Activated CD4-positive, alpha-beta memory T cell treated with anti-CD3 and anti-CD28 coated beads, Interleukin-2, amount 10 ng/mL, durations not matched to agents 7 days and 5 days (primary cell): ENCODE data around the gene SH3BP4. TPM values are rescaled to one million over a fixed set of nuclear protein-coding genes. Genes with fewer than 3 reads are reported as not detected.

Experiments
- CTCF ChIA-PET: fragments of 350-600 bp; sonication (Branson Sonifier 250); formaldehyde crosslinking; loops from one replicate; lab custom pipeline; 2021; ENCODE audit warnings: antibody characterized with exemption, inconsistent platforms; lab: Charles Lee
- POLR2A ChIA-PET: fragments of 350-600 bp; sonication (Branson Sonifier 250); formaldehyde crosslinking; loops from one replicate; lab custom pipeline; 2021; ENCODE audit warnings: antibody characterized with exemption; lab: Charles Lee
- DNase-seq: peaks from one replicate; pipeline ENCODE4 v3.0.0-alpha.2; 2020
- H3K27ac Mint-ChIP-seq: one replicate; pipeline ENCODE4 v1.8.0; 2021; ENCODE audit warnings: mild to moderate bottlenecking, mixed read lengths
- H3K27me3 Mint-ChIP-seq: one replicate; pipeline ENCODE4 v1.8.0; 2021; ENCODE audit warnings: mixed read lengths
- H3K36me3 Mint-ChIP-seq: one replicate; pipeline ENCODE4 v1.8.0; 2021; ENCODE audit warnings: low read depth, mixed read lengths
- H3K4me1 Mint-ChIP-seq: one replicate; pipeline ENCODE4 v1.8.0; 2021; ENCODE audit warnings: mixed read lengths
- H3K4me3 Mint-ChIP-seq: one replicate; pipeline ENCODE4 v1.8.0; 2021; ENCODE audit warnings: mild to moderate bottlenecking, mixed read lengths
- H3K9me3 Mint-ChIP-seq: one replicate; pipeline ENCODE4 v1.8.0; 2021; ENCODE audit warnings: mixed read lengths
- total RNA-seq, 2 experiments: library from RNA; stranded (reverse); gene quantifications; one replicate each; pipeline ENCODE4 v1.2.3, GENCODE V29; 2021

SH3BP4 gene
- total RNA-seq = under 1 TPM in 1 of 2 experiments, not detected in 1; 0.08 TPM

- H3K4me3 Mint-ChIP-seq = peak within 1 kb of the TSS; percentile 57
- peaks cover 8% of the 10 kb centered on the region for H3K4me1 Mint-ChIP-seq
- H3K27ac Mint-ChIP-seq = no peak within 1 kb of the TSS
- no peaks in the 10 kb centered on the region for H3K36me3 Mint-ChIP-seq
- no peaks in the 10 kb centered on the region for H3K9me3 Mint-ChIP-seq
- DNase-seq = peak; percentile 32
- H3K27me3 Mint-ChIP-seq = peaks cover 66% of the 10 kb centered on the region
- ChIA-PET POLR2A (no interaction called here), CTCF (no interaction called here)
Observed at GRCh38 chr2:234951664-234952269, at the start of gene SH3BP4. TSS of gene SH3BP4 (plus strand) at chr2:234952017. CDS start at chr2:235035003, 82,986 bp downstream.

GRCh38 chr2:234904785-234905184 is 47.0 kb upstream of the SH3BP4 start:
- H3K27me3 Mint-ChIP-seq = peaks cover 1% of the 10 kb centered on the region
- POLR2A ChIA-PET = no interaction called here

GRCh38 chr2:234905547-234906265 is 46.1 kb upstream of the SH3BP4 start:
- DNase-seq = no peak
- Mint-ChIP-seq H3K4me3 (no peak overlapping the region), H3K4me1 (no peaks in the 10 kb centered on the region), H3K36me3 (no peaks in the 10 kb centered on the region), H3K27ac (no peak overlapping the region), H3K27me3 (peaks cover 1% of the 10 kb centered on the region), H3K9me3 (no peaks in the 10 kb centered on the region)
- CTCF ChIA-PET = no interaction called here
- POLR2A ChIA-PET = no interaction called here

More at GRCh38 chr2:234904785-234905184, 47.0 kb upstream of the SH3BP4 start:
- DNase-seq = no peak
- H3K27ac Mint-ChIP-seq = no peak overlapping the region
- H3K4me3 Mint-ChIP-seq = no peak overlapping the region
- H3K9me3 Mint-ChIP-seq = no peaks in the 10 kb centered on the region
- no peaks in the 10 kb centered on the region for H3K4me1 Mint-ChIP-seq
- CTCF ChIA-PET = no interaction called here
- no peaks in the 10 kb centered on the region for H3K36me3 Mint-ChIP-seq

- H3K4me1 Mint-ChIP-seq = no peaks in the 10 kb centered on the region
- ChIA-PET POLR2A (no interaction called here), CTCF (no interaction called here)
- H3K27me3 Mint-ChIP-seq = peaks cover 3% of the 10 kb centered on the region
- H3K27ac Mint-ChIP-seq = no peak overlapping the region
- no peaks in the 10 kb centered on the region for H3K9me3 Mint-ChIP-seq
- no peak overlapping the region for H3K4me3 Mint-ChIP-seq
- H3K36me3 Mint-ChIP-seq = no peaks in the 10 kb centered on the region
- no peak for DNase-seq
Observed at GRCh38 chr2:234910186-234910679, 41.6 kb upstream of the SH3BP4 start.

- H3K27me3 Mint-ChIP-seq = peaks cover 3% of the 10 kb centered on the region
- no peak overlapping the region for H3K27ac Mint-ChIP-seq
- no peak overlapping the region for H3K4me3 Mint-ChIP-seq
- DNase-seq = no peak
- no peaks in the 10 kb centered on the region for H3K4me1 Mint-ChIP-seq
- H3K9me3 Mint-ChIP-seq = no peaks in the 10 kb centered on the region
- ChIA-PET CTCF (no interaction called here), POLR2A (no interaction called here)
- H3K36me3 Mint-ChIP-seq = no peaks in the 10 kb centered on the region
Observed at GRCh38 chr2:234911271-234911670, 40.5 kb upstream of the SH3BP4 start.

- H3K27me3 Mint-ChIP-seq = peaks cover 3% of the 10 kb centered on the region
- ChIA-PET POLR2A (no interaction called here), CTCF (no interaction called here)
- DNase-seq = no peak
- no peaks in the 10 kb centered on the region for H3K9me3 Mint-ChIP-seq
- no peaks in the 10 kb centered on the region for H3K36me3 Mint-ChIP-seq
- H3K4me3 Mint-ChIP-seq = no peak overlapping the region
- no peaks in the 10 kb centered on the region for H3K4me1 Mint-ChIP-seq
- H3K27ac Mint-ChIP-seq = no peak overlapping the region
Observed at GRCh38 chr2:234912437-234912836, 39.4 kb upstream of the SH3BP4 start.

- no peak for DNase-seq
- peaks cover 3% of the 10 kb centered on the region for H3K27me3 Mint-ChIP-seq
- ChIA-PET POLR2A (no interaction called here), CTCF (no interaction called here)
- no peak overlapping the region for H3K4me3 Mint-ChIP-seq
- no peak overlapping the region for H3K27ac Mint-ChIP-seq
- no peaks in the 10 kb centered on the region for H3K4me1 Mint-ChIP-seq
- H3K36me3 Mint-ChIP-seq = no peaks in the 10 kb centered on the region
- no peaks in the 10 kb centered on the region for H3K9me3 Mint-ChIP-seq
Observed at GRCh38 chr2:234913208-234913626, 38.6 kb upstream of the SH3BP4 start.

- Mint-ChIP-seq H3K4me3 (no peak overlapping the region), H3K27ac (no peak overlapping the region), H3K9me3 (no peaks in the 10 kb centered on the region), H3K4me1 (no peaks in the 10 kb centered on the region), H3K27me3 (peaks cover 9% of the 10 kb centered on the region), H3K36me3 (no peaks in the 10 kb centered on the region)
- DNase-seq = no peak
- POLR2A ChIA-PET = no interaction called here
- CTCF ChIA-PET = no interaction called here
Observed at GRCh38 chr2:234914371-234915154, 37.3 kb upstream of the SH3BP4 start.

GRCh38 chr2:234916674-234917073 is 35.1 kb upstream of the SH3BP4 start:
- no peak for DNase-seq
- no peaks in the 10 kb centered on the region for H3K4me1 Mint-ChIP-seq
- no peaks in the 10 kb centered on the region for H3K9me3 Mint-ChIP-seq
- H3K27me3 Mint-ChIP-seq = peaks cover 12% of the 10 kb centered on the region
- no peak overlapping the region for H3K27ac Mint-ChIP-seq
- POLR2A ChIA-PET = no interaction called here
- CTCF ChIA-PET = no interaction called here
- H3K4me3 Mint-ChIP-seq = no peak overlapping the region
- no peaks in the 10 kb centered on the region for H3K36me3 Mint-ChIP-seq

GRCh38 chr2:234917211-234917975 is 34.4 kb upstream of the SH3BP4 start:
- Mint-ChIP-seq H3K4me3 (no peak overlapping the region), H3K27ac (no peak overlapping the region), H3K9me3 (no peaks in the 10 kb centered on the region), H3K27me3 (peaks cover 15% of the 10 kb centered on the region), H3K36me3 (no peaks in the 10 kb centered on the region), H3K4me1 (no peaks in the 10 kb centered on the region)
- ChIA-PET CTCF (no interaction called here), POLR2A (no interaction called here)
- DNase-seq = no peak

GRCh38 chr2:234919711-234920110 is 32.1 kb upstream of the SH3BP4 start:
- POLR2A ChIA-PET = no interaction called here
- H3K27me3 Mint-ChIP-seq = peaks cover 21% of the 10 kb centered on the region

GRCh38 chr2:234920836-234921235 is 31.0 kb upstream of the SH3BP4 start:
- POLR2A ChIA-PET = no interaction called here
- Mint-ChIP-seq H3K27ac (no peak overlapping the region), H3K27me3 (peaks cover 25% of the 10 kb centered on the region), H3K36me3 (no peaks in the 10 kb centered on the region), H3K4me1 (no peaks in the 10 kb centered on the region), H3K9me3 (no peaks in the 10 kb centered on the region), H3K4me3 (no peak overlapping the region)
- DNase-seq = no peak
- CTCF ChIA-PET = interaction anchor here (0.6 kb wide), 1 partner anchor 38 kb away, joined by 3 read pairs; no protein-coding TSS in a partner anchor

More at GRCh38 chr2:234919711-234920110, 32.1 kb upstream of the SH3BP4 start:
- Mint-ChIP-seq H3K36me3 (no peaks in the 10 kb centered on the region), H3K9me3 (no peaks in the 10 kb centered on the region), H3K27ac (no peak overlapping the region), H3K4me1 (no peaks in the 10 kb centered on the region), H3K4me3 (no peak overlapping the region)
- no peak for DNase-seq
- CTCF ChIA-PET = no interaction called here
